Stimulated activated CD8-positive, alpha-beta memory T cell treated with anti-CD3 and anti-CD28 coated beads, Interleukin-2, amount 100 ng/mL, for 1 hour (primary cell): ENCODE results near the gene WDR48.

ENCODE experiments used
- DNase-seq, 2 donors: peaks; one replicate each; pipeline ENCODE4 v3.0.0-alpha.2; 2020; ENCODE audit warnings: low read depth in 2 of 2

The WDR48 gene

DNA sequence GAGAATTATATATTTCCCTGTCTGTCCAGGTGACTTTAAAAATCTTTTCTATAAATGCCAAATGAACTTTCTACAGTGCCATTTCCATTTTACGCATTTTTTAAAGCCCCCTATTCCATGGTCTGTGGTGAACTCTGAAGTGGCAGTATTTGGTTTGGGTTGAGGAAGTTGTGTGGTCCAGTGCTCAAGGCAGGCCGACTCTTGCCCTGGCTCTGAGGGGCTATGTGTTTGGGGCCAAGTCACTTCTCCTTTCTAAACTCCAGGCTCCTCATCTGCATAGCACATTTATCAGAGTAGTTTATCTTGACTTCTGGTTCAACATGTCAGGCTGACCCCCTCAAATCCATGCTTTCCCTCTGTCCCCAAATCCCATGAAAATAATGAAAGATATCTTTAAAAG is 69.8 kb downstream of the WDR48 start:
- DNase-seq = no peak

DNA sequence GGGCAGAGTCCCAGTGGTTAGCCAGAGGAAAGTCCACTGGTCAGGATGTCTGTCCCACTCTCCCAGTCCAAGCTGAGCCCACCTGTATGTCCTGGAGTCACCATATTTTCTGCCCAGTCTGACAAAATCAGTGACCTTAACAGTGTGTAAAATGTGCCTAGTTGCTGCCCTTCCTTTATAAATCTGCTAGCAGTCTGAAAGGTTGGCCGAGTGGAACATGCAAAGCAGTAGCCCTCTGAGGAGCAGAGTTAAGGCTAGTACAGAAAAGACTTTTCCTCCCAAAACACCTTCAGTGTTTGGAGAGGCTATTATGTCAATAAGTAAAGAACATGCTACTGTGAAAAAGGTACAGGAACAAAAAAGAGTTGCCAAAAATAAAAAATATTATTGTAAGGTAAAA is 71.0 kb downstream of the WDR48 start:
- no peak for DNase-seq

DNA sequence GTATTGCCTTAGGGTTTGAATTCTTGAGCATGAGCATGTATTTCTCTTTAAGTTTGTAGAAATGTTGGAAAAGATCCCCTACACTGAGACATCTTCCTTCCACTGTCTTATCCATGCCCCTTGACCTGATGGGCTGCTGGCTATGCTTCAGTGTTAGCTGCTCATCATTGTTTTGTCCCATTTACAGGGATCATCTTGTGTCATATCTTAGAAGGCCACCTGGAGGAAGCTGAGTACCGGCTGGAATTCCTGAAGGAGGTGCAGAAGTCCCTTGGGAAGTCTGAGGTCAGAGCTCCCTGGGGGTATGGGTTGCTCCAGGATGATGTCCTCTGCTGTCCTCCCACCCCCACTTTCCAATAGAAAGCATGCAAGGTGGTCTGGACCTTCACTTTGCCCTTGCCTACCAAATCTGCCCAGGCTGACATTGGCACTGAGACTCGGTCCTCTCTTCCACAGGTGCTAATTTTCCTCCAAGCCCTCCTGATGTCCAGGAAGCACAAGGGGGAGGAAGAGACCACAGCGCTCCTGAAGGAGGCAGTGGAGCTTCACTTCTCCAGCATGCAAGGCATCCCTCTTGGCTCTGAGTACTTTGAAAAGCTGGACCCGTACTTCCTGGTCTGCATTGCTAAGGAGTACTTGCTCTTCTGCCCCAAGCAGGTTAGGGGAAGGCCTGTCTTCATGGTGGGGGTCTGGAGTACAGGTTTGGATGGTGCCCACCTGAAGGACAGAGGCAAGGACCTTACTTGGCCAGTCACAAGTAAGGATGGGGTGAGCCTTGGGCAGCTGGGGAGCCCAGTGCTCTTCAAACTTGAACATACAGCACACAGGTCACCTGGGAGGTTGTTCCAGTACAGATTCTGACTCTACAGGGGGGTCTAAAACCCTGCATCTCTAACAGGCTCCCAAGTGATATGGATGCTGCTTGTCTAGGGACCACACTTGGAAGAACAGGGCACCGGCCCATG is 73.3 kb downstream of the WDR48 start:
- DNase-seq = no peak

DNA sequence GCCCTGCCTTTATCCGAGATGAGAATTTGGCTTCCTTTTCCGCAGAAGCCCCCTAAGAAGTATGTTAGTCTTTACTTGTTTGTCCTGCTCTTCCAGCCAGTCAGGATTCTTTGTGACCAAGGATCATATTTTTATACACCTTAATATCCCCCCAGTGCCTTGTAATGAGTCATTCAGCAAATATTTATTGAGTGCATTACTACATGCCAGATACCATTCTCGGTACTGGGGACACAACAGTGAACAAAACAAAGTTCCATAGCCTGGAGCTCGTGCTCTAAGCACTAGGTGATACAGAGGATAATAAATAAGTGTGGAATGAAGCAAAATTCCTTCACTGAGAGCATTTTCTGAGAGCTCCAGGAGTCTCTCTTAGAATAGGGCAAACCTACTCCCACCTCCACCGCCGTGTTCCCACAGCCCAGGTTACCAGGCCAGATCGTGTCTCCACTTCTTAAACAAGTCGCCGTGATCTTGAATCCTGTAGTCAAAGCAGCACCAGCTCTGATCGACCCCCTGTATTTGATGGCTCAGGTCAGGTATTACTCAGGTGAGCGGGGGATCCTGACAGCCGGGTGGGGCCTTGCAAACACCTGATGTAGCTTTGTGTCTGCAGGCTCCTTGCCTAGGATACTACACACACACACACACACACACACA is 74.2 kb downstream of the WDR48 start:
- no peak for DNase-seq

DNA sequence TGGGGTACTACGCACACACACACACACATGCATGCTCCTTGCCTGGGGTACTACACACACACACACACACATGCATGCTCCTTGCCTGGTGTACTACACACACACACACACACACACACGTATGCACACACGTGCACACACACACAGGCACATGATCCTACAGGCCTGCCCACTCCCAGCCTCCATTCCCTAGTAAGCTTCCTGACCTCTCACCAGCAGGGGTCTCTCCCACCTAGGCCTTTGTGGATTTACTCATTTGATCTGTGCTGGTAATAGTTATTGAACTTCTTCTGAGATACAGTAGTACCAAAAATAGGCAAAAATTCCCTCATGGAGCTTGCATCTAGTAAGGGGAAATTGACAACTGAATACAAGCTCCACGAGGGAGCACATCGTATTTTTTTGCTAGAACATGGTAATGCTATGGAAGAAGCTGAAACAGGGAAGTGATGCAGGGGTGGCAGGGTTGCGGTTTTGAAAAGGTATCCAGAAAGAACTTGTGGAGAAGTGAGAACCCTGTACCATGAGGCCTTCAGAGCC is 74.8 kb downstream of the WDR48 start:
- DNase-seq = no peak

DNA sequence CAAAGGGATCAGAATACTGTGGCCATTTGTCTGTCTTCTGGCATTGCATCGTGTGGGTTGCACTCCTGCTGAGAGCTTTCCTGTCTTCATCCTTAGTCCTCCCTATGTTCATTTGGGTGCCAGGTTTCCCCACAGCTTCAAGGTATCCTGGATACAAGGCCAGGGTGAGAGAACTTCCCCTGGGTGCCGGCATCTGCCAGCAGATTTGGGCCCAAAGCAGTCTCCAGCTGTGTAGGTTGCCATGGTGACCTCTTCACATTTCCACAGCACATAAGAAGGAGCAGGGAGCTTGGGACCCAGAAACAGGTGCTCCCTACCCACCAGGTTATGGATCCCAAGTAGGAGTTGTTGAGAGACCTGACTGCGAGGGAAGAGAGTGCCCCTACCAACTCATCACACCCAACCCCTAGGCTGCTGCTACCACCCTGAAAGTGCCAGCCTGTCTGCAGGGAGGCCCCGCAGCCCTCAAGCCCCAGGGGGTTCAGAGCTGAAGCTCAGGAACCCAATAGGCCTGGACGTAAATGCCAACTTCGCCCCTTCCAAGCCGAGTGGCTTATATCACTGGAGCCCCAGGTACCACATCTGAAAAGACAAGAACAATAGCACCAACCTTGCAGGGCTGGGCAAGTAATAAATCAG is 75.6 kb downstream of the WDR48 start:
- no peak for DNase-seq

DNA sequence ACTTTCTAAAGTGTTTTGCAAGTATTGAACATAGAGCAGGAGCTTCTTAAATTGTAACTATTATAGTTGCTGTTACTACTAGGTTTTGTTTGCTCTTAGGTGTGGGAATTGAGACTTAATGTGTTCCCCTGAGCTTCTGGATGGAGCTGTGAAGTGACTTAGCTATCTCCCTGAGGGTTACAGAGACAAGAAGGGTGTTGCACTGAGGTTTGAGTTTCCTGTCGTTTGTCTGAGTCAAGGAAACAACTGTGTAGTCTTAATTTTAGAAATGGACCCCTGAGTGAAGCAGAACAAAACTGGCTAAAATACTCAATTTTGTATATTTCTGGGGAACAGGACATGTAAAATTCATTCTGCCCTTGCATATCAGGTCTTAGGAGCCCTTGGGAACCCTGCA is 76.1 kb downstream of the WDR48 start:
- DNase-seq = no peak

DNA sequence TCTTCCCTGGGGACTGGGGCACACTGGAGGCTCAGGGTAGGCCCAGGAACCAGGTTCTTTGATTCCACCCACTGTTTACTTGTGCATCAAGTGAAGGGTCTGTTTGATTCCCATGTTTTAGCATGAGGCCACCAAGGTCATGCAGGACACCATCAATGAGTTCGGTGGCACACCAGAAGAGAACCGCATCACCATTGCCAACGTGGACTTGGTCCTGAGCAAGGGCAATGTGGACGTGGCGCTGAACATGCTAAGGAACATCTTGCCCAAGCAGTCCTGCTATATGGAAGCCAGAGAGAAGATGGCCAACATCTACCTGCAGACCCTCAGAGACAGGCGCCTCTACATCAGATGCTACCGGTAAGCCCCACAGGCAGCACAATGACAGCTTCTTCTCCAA is 77.1 kb downstream of the WDR48 start:
- no peak for DNase-seq

DNA sequence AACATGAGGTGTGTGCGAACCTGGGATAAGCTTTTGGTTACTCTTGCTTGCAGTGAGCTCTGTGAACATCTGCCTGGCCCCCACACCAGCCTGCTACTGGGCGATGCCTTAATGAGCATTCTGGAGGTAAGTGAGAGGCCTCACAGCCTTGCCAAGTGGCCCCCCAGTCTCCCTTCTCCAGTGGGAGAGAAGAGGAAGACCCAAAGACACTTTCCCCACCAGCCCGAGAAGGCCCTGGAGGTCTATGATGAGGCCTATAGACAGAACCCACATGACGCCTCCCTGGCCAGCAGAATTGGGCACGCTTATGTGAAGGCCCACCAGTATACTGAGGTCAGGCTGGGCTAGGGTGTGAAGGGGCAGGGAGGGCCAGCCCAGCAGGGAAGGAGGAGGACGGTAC is 78.2 kb downstream of the WDR48 start:
- no peak for DNase-seq

DNA sequence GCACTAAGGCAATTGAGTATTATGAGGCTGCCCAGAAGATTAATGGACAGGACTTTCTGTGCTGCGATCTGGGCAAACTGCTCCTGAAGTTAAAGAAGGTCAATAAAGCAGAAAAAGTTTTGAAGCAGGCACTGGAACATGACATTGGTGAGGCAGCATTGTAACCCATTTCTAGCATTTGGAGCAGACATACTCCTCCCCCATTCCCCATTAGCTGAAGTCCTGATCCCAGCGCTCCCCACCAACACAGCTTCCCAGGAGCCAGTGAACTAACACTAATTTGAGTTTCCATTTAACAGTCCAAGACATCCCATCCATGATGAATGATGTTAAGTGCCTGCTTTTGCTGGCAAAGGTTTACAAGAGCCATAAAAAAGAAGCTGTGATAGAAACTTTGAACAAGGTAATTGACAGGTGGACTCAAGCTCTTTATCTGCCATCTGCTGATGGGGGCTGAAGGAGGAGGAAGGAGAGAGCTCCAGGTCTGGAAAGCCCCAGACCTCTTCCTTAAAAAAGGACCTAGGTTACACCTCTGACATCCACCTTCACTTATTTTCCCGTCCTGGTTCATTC is 79.0 kb downstream of the WDR48 start:
- no peak for DNase-seq

DNA sequence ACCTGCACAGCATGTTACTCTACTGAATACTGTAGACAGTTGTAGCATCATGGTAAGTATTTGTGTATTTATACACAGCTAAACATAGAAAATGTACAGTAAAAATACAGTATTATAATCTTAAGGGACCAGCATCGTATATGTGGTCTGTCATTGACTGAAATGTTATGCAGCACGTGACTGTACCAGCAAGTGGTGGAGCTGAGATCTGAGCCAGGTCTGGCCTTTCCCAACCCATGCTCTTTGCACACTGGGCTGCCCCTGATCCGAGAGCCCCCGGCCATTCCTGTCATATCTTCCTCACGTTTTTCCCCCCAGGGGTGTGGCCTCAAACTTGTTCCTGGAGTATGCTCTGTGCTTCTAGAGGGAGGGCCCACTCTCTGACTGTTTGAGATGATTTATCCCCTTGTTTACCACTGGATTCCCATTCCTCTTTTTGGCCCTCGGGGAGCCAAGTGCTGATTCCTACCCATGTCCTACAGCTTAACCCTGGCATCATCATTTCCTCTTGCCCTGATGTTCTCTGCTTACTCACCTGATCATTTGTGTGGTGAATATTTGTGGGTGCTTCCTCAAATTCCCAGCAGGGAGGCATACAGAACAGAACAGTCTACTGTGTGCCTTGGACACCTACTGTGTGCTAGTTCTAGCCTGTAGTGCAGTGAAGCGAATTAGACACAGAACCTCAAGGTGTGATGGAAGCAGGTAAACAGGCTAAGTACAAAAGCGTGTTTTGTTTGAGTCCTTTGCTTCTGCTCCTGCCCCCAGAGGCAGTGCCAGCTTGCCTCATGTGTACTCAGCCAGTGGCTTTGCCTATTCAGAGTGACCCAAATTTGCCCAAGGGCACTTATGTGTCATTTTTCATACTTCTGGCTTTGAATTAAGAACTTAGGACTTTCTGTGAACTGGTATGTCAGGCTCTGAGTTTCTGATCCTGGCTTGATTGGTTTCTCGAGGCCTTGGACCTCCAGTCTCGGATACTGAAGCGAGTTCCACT is 80.6 kb downstream of the WDR48 start:
- no peak for DNase-seq

DNA sequence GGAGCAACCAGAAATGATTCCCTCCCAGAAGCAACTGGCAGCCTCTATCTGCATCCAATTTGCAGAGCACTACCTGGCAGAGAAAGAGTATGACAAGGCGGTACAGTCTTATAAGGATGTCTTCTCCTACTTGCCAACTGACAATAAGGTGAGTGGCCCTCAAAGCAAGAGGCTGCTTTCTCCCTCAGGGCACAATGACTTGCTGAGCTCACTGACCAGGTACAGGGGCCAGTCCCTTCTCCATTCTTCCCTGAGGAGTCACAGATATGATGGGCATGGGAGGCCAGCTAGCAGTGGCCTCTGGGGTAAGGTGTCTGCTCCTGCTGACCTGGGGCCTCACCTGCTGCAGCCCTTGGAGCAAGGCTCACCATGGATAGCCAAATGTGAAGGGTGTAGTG is 81.3 kb downstream of the WDR48 start:
- no peak for DNase-seq

DNA sequence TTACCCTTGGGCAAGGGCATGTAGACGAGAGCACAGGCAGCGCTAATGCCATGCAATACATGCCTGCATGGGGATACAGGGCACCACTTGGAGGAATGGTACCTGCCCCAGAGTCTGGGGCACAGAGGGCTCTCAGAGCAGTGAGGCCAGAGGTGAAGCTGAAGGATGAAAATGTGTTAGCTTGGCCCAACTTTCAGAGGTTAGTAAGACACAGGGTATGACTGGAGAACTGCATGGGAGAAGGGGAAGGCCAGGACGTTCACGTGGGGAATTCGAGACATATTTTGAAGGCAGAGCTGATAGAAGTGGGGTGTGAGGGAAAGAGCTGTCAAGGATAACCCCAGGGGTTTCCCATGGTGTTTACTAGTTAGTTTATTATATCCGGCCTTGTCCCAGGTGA is 82.0 kb downstream of the WDR48 start:
- no peak for DNase-seq

DNA sequence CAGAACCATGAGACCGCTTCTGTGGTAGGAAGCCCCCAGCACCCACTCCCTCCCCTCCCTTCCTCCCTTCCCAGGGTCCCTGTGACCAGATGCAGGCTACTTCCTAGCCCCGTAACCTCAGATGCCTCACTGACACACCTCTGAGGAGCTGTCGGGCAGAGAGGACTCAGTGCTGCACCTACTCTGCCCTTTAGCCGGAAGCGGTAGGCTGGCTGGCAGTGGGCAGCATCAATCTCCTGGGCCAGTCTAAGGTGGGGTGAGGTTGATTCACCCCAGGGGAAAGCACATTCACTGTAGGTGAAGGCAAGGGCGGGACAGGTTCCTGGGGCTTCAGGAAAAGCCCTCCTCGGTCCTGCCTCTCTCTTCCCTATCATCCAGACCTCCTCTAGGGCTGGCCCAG is 82.5 kb downstream of the WDR48 start:
- no peak for DNase-seq

DNA sequence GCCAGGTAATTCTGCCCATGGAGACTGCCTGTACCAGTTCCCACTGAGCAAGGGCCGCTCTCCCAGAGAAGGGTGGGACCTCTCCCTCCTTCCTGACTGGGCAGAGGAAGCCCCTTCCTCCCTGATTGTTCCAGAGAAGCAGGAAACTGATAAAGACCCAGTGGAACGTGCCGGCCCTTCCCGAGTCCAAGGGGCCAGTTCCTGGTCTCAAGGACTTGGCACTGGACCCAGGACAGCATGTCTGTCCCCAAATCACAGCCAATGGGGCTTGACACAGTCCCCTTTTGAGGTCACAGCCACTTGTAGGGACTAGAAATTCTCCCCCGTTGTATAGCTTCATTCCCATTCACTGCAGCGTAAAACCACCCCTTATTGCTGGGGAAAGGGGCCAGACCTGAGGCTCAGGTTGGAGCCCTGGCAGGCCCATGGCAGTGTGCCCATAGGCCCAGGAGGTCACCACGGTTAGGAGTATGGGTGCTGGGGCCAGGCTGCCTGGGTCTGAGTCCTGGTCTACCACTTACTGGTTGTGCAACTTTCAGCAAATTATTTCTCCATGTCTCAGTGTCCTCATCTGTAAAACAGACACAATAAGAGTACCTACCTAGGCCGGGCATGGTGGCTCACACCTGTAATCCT is 83.5 kb downstream of the WDR48 start:
- DNase-seq = no peak

DNA sequence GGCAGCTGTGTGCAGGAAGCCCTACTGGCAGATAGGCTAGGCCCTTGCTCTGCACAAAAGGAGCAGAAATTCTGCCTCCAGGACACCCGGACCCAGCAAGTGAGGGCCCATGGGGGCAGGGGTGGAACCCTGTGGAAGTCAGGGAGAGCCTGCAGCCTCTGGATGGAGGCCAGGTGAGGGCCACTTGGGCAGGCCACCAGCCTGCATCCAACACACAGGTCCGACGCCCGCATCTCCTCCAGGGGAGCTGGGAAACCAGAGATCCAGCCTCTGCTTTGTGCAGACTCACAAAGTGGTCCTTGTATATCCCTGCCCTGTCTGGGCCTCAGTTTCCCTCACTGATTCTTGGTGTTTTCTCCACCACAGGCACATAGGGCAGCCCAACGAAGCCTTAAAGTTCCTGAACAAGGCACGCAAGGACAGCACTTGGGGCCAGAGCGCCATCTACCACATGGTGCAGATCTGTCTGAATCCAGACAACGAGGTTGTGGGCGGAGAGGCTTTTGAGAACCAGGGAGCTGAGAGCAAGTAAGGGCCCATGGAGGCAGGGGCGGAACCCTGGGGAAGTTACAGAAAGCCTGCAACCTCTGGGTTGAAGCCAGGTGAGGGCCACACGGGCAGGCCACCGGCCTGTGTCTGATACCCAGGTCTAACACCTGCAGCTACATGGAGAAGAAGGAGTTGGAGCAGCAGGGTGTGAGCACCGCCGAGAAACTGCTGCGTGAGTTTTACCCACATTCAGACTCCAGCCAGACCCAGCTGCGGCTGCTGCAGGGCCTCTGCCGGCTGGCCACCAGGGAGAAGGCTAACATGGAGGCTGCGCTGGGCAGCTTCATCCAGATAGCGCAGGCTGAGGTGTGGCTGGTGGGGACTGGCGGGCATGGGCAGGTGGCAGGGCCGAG is 85.0 kb downstream of the WDR48 start:
- no peak for DNase-seq

DNA sequence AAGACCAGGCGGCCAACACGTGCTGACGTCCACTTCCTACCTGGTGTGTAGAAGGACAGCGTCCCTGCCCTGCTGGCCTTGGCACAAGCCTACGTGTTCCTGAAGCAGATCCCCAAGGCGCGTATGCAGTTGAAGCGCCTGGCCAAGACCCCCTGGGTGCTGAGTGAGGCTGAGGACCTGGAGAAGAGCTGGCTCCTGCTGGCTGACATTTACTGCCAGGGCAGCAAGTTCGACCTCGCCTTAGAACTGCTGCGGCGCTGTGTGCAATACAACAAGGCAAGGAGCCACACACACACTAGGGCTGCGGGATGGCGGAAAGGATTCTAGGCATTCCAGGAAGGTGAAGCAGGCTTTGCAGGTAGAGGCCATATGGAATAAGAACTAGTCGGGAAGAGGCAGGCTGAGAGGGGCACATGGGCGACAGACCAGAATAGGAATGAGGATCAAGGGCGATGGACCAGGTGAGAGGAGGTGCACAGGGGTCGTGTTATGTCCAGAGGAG is 85.7 kb downstream of the WDR48 start:
- no peak for DNase-seq

DNA sequence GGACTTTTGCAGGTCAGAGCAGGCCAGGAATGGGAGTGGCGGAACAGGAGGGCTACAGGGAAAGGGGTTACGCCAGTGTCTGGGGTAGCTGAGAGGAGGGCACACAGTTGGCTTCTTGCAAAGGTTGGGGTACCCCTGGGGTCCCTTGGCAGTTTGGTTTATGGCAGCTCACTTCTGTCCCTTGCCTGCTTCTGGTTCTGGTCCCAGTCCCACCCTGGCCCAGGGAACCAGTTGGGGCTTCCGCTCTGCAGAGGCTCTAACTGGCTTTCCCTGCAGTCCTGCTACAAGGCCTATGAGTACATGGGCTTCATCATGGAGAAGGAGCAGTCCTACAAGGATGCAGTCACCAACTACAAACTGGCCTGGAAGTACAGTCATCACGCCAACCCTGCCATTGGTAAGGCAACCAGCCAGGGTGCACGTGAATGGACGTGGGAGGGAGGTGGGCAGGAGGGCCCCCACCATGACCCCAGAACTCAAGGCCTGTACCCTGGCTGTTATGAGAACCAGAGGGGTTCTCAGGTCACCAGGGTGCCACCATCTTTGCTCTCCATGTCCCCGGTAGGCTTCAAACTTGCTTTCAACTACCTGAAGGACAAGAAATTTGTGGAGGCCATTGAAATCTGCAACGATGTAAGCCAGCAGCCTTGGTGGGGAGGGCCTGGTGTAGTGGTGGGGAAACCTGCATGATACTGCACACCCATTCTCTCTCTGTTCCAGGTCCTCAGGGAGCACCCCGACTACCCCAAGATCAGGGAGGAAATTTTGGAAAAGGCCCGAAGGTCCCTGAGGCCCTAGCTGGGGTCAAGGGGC is 86.4 kb downstream of the WDR48 start:
- DNase-seq = no peak
